SK-N-SH (cell line): Measurements from ENCODE around the gene PYCR2.

Experiments
- GABPA ChIP-seq: IDR thresholded peaks from 2 replicates; pipeline ENCODE4 v1.4.0; 2012; ENCODE audit warnings: low read depth, mild to moderate bottlenecking
- JUND ChIP-seq: IDR thresholded peaks from 2 replicates; pipeline ENCODE4 v1.4.0; 2012
- POLR2AphosphoS5 ChIP-seq: IDR thresholded peaks from 2 replicates; pipeline ENCODE4 v1.6.1; 2012; ENCODE audit warnings: low read depth, low read length
- RFX5 ChIP-seq: IDR thresholded peaks from 2 replicates; pipeline ENCODE4 v1.6.1; 2012; ENCODE audit warnings: mild to moderate bottlenecking, improper control_type of control experiment, low read length
- TF ChIP-seq, protein P1 (sequence below): fragments of 200-600 bp; sonication (generic); IDR thresholded peaks from 2 replicates; pipeline ENCODE4 v1.6.1; 2017; ENCODE audit warnings: antibody characterized with exemption, mild to moderate bottlenecking, moderate library complexity
- TF ChIP-seq, protein P2 (sequence below): IDR thresholded peaks from 2 replicates; pipeline ENCODE4 v1.4.0; 2012; ENCODE audit warnings: low read depth

- TF ChIP-seq, protein P1, sequence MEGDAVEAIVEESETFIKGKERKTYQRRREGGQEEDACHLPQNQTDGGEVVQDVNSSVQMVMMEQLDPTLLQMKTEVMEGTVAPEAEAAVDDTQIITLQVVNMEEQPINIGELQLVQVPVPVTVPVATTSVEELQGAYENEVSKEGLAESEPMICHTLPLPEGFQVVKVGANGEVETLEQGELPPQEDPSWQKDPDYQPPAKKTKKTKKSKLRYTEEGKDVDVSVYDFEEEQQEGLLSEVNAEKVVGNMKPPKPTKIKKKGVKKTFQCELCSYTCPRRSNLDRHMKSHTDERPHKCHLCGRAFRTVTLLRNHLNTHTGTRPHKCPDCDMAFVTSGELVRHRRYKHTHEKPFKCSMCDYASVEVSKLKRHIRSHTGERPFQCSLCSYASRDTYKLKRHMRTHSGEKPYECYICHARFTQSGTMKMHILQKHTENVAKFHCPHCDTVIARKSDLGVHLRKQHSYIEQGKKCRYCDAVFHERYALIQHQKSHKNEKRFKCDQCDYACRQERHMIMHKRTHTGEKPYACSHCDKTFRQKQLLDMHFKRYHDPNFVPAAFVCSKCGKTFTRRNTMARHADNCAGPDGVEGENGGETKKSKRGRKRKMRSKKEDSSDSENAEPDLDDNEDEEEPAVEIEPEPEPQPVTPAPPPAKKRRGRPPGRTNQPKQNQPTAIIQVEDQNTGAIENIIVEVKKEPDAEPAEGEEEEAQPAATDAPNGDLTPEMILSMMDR: no peak
- no peak for TF ChIP-seq JUND
- TF ChIP-seq RFX5: no peak
- TF ChIP-seq POLR2AphosphoS5: no peak
- no peak for TF ChIP-seq GABPA
- TF ChIP-seq, protein P2, sequence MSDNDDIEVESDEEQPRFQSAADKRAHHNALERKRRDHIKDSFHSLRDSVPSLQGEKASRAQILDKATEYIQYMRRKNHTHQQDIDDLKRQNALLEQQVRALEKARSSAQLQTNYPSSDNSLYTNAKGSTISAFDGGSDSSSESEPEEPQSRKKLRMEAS: no peak
These were observed 30.7 kb upstream of the PYCR2 start for GRCh38 chr1:225954753-225955152.
